Stimulated activated CD8-positive, alpha-beta memory T cell treated with anti-CD3 and anti-CD28 coated beads, Interleukin-4, amount 100 ng/mL, for 48 hours (primary cell): ENCODE results near the gene HSD17B10.
"Not testable (repeated sequence)": the region's sequence is repeated elsewhere in the genome, so short reads cannot be mapped to it uniquely, and the experiment has no call there.

Experiments
- DNase-seq: peaks from one replicate; pipeline ENCODE4 v3.0.0-alpha.2; 2020

Gene HSD17B10

GRCh38 chrX:53435997-53436396, 1.8 kb upstream of the HSD17B10 start:
- DNase-seq: peak; percentile 67

DNA sequence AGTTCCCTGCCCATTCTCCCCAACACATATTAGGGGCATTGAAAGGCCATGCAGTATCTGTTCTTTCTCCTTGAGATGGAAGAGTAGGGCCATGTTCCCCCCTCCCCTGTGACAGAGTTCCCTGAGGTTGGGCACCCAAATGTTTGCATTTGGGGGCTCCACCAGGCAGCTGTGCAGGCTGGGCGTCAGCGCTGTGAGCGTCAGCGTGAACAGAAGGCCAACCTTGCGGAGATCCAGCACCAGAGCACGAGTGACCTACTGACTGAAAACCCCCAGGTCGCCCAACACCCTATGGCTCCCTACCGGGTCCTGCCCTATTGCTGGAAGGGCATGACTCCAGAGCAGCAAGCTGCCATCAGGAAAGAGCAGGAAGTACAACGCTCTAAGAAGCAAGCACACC, 3.9 kb downstream of the HSD17B10 start:
- no peak for DNase-seq

GRCh38 chrX:53429755-53430154, 4.4 kb downstream of the HSD17B10 start:
- no peak for DNase-seq

DNA sequence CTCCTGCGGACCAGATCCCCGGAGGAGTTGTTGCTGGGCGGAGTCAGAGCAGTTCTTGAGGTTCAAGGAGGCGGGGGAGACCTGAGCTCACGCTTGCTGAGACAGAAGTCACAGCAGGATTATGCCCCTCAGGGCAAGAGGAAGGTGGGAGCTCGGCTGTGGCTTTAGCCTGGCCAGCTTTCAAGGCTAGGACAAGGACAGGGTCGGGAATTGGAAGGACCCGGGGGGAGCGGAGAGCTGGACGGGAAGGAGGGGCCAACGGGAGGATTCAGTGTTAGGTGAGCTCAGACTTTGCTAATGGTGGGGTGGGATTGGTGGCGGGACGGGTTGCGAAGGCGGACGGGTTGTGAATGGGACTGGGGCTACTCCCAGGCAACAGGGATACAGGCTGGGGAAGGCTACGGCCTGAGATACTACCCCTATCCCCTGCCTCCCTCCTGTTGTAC, 11.3 kb downstream of the HSD17B10 start, which contains the start of gene RIBC1:
TSS of gene RIBC1 (plus strand) at position 13 of the 446 bp plus-strand sequence. CDS start 3,404 bp downstream, outside the sequence.
- DNase-seq: no peak

DNA sequence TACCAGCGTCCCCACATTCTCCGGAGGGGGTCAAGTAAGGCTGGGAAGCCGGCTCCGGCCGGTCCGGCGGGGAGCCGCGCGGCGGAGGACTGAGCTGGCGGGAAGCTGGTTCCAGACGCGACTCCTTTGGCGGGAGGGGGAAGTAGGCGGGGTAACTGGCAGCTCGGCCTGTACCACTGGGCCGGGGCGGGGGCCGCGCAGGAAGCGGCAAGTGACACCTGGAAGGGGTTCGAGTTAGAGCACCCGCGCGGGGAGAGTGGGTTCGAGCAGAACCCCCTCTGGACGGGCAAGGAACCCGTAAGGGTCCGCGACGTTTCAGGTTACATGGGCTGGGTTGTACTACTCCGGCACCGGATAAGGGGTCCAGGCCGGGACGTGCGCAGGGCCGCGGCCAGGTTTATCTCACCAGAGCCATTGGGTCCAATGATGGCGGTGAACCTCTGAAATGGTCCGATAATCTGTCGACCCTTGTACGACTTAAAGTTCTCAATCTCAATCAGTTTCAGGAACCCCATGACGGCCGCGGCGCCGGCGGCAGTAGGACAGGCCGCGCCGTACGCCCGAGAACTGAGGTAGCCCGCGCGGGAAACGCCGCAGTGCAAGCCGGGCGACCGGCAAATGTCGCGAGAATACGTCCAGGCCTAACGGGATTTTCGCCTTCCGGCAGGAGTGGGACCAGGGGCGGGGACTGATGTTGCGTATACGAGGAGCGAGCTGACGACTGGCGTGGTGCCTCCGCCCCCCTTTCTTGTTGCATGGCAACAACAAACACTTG, 11.9 kb downstream of the HSD17B10 start, which contains the start of gene SMC1A:
TSS of gene SMC1A (minus strand) at position 569 of the 775 bp plus-strand sequence. CDS start at position 515, 54 bp downstream.
- DNase-seq: peak; percentile 93

DNA sequence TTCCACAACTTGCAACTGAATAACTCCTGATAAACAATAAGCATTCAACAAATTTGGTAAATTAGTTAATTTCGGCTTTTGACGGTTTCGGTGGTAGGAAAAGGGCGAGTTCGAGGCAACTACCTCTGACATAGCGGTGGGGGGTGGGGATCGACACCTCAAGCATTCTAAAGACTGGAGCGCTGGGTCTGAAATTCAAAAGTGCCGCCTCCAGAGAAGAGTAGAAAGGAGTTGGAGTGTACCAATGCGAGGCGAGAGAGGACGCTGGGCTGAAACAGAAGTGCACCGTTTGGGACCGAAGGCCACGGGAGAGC, 12.4 kb downstream of the HSD17B10 start:
- no peak for DNase-seq

DNA sequence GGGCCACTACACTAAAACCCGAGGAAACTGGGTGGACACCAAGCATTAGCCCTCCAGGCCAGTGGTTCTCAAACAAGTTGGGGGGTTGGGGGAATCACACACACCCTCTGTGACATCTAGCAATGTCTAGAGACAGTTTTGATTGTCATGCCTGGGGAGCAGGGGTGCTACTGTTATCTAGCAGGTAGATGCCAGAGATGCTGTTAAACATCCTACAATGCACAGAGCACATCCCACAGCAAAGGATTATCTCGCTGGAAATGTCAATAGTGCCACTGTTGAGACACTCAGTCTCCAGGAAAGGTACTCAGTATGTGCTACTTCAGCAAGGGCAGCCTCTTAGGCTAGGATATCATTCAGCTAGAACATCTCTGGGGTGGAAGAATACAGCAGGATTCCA, 13.0 kb downstream of the HSD17B10 start:
- no peak for DNase-seq

GRCh38 chrX:53420351-53420750, 13.8 kb downstream of the HSD17B10 start:
- DNase-seq: not testable (repeated sequence)

- no peak for DNase-seq
Observed at GRCh38 chrX:53412446-53412845, 21.7 kb downstream of the HSD17B10 start.

DNA sequence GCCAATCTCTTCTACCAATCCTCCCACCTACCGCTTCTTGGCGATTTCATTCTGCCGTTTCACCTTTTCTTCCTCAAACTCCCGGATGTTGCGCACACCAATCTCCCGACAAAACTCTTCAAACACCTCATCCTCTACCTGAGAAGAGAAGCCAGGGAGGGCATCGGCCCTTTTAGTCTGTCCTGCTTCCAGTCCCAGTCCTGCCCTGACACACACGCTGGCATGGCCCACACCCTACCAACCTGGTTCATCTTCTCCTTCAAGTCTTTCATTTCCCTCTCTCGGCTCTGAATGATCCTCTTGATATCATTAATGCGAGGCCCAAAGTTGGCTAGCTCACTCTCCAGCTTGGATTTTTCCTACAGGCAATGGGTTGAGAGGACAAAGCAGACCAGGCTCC, 30.6 kb downstream of the HSD17B10 start:
- DNase-seq: no peak

GRCh38 chrX:53398216-53398615, 36.0 kb downstream of the HSD17B10 start:
- no peak for DNase-seq

- DNase-seq: no peak
Observed at GRCh38 chrX:53395605-53396298, 38.4 kb downstream of the HSD17B10 start.

DNA sequence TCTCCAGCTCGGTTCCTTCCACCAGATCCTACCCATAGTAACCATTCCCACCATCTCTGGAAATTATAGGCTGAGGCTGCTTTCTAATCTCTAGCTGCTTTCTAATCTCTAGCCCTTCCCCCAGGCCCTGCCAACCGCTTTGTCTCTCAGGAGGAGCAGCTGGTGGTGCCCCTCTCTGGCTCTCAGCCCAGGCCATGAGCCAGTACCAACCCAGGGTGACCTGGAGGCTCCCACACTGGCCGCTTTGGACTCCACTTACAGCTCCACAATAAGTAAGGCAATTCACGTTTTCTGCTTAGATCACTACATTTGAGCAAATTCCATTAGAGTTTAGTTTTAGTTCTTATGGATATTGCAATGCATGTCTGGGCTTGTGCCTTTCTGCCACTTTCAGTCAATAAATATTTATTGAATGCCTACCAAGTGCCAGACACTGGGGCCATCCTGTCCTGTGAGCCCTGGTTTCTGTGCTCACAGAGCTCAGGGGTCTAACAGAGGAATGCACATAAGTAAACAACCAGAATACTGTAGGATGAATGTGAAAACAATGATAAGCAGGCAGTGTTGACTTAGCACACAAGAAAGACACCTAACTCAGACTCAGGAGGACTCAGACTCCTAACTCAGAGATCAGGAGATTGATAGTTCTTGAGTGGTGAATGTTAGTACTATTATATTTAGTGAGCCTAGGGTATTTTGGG, 50.6 kb downstream of the HSD17B10 start:
- no peak for DNase-seq
